Pancreas (tissue), 10 donors: Measurements from ENCODE around the gene RPS21. TPM values are rescaled to one million over a fixed set of nuclear protein-coding genes. Genes with fewer than 3 reads are reported as not detected.

Source experiments
- ATAC-seq, 4 donors: fragments of 200-7000 bp; cut with Tn5 transposase; one replicate each; pipeline versions ENCODE4 v1.8.0 to v1.9.1; 2020; ENCODE audit warnings: mild to moderate bottlenecking in 4 of 4, moderate library complexity in 4 of 4
- DNase-seq, 6 donors: peaks; one replicate each; pipeline ENCODE4 v3.0.0-alpha.2; 2020
- FAIRE-seq: peaks from 2 replicates; lab custom pipeline; 2012; peaks lifted over from hg19 to GRCh38; lab: Jason Lieb, UNC
- H3K27ac ChIP-seq, 4 donors: fragments of 200-600 bp; sonication (generic); 1 replicate in 3 of 4; 2 replicates in 1 of 4; pipeline versions ENCODE4 v1.5.0 to v1.8.0; 2020
- H3K27me3 ChIP-seq, 4 donors: fragments of 200-600 bp; one replicate each; pipeline ENCODE4 v1.8.0; 2021
- H3K36me3 ChIP-seq, 3 donors: fragments of 200-600 bp; sonication (generic) in 1 of 3; one replicate each; pipeline versions ENCODE4 v1.5.0 to v1.8.0; 2020 to 2021
- H3K4me1 ChIP-seq, 3 donors: fragments of 200-600 bp; one replicate each; pipeline ENCODE4 v1.8.0; 2021
- H3K4me3 ChIP-seq, 4 donors: fragments of 200-600 bp; sonication (generic) in 2 of 4; one replicate each; pipeline versions ENCODE4 v1.5.0 to v1.8.0; 2020 to 2021
- H3K9me3 ChIP-seq, 4 donors: fragments of 200-600 bp; one replicate each; pipeline ENCODE4 v1.8.0; 2021
- WGBS, 2 donors: extraction: QIAGEN DNeasy Blood & Tissue Kit; methylation state at CpG; one replicate each; pipeline ENCODE4 v1.1.7; 2013; 5-methylcytosine and 5-hydroxymethylcytosine counted together
- intact Hi-C, 3 donors: fragments of 100-400 bp; cut with DNase I; formaldehyde crosslinking; loops; one replicate each; pipeline versions ENCODE4 v1.11.1 to v1.14.2; 2022
- polyA plus RNA-seq, 2 donors: library from polyadenylated mRNA; stranded (reverse); fragments of 200-250 nt; gene quantifications; one replicate each; pipeline ENCODE4 v1.2.3, GENCODE V29; 2013
- total RNA-seq, 6 donors: library from RNA; stranded (reverse); fragmentation: NEBNext Ultra II Directional in 4 of 6; extraction: Animal tissue kit (Norgen Biotek cat#: 25700) in 4 of 6; gene quantifications; one replicate each; pipeline versions ENCODE4 v1.2.1 to v1.2.4, GENCODE V29; 2021 to 2023
- TF ChIP-seq, protein P1 (sequence below), 4 donors: fragments of 200-600 bp; sonication (generic) in 3 of 4; IDR thresholded peaks; one replicate each; pipeline versions ENCODE4 v1.5.0 to v1.8.0; 2021; ENCODE audit warnings: antibody characterized with exemption in 4 of 4
- donor health status: healthy with polysubstance abuse.
- donor health status: DM: no; HTN: no; CAD: no; lungs with moderate emphysema.
- donor health status: DM: no; HTN: no; CAD: no.
- donor health status: control.
- donor health status: control.
- donor health status: Bipolar disorder and iron deficiency.
- donor health status: DM: yes; HTN: yes; CAD: no.
- donor health status: DM: no; HTN: no; CAD: no.
- donor health status: DM: no; HTN: no; CAD: no.
- donor health status: DM: yes; HTN: yes; CAD: no.

The RPS21 gene
- total RNA-seq (1,000 to 10,000 TPM in 2 of 6 donors, 100 to 1,000 TPM in 4; 662 to 1,102 (median 850) TPM), polyA plus RNA-seq (1,000 to 10,000 TPM; 2,124 to 2,141 TPM)

DNA sequence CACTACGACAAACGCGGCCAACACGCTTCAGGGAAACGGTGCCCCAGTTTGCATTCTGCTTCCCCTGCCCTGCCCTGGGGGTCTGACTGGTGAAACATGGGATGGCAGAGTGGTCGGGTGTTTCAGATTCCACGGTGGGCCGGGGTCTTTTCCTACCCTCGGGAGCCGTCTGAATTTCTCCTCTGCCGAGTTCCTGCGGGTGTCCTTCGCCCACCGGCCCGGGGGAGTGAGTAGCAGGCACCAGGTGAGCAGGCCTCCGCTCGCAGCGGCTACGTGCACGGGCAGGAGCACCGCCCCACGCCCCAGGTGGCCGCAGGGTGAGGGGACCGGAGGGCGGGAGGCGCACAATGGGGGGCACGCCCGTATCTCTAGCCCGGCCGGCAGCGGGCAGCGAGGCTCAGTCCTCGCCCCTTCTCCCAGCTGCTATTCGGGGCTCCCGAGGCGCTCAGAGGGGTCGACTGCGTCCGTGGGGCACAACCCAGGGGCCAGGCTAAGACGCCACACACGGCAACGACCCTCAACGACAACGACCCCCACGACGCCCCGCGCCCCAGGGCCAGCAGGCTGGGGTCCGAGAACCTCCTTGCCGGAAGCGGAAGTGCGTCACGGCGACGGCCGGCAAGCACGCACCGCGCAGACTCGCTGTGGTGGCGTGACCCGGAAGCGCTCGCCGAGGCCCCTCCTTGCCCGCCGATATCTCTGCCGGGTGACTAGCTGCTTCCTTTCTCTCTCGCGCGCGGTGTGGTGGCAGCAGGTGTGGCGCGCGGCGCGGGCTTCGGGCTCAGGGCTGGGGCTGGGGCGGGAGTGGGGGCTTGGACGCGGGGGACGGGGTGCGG is at the start of gene RPS21:
Gene RPS21, plus strand, starts transcription at position 721 of the 836 bp plus-strand sequence. CDS start 236 bp downstream, outside the sequence.
- FAIRE-seq, result no peak
- DNase-seq, result peak; percentile 92 to 98 (median 94)
- 0% methylated on average over 56 to 83 of the region's 83 CpGs for WGBS, 2 donors
- Histone ChIP-seq H3K36me3 (peaks cover 0 to 13% (median 0%) of the 10 kb centered on the region in 3 donors), H3K9me3 (no peaks in the 10 kb centered on the region), H3K4me1 (peaks cover 4 to 17% (median 15%) of the 10 kb centered on the region in 3 donors), H3K27ac (peak within 1 kb of the TSS; percentile 75 to 97 (median 84)), H3K4me3 (peak within 1 kb of the TSS; percentile 63 to 99 (median 87)), H3K27me3 (no peaks in the 10 kb centered on the region)
- TF ChIP-seq, protein P1, sequence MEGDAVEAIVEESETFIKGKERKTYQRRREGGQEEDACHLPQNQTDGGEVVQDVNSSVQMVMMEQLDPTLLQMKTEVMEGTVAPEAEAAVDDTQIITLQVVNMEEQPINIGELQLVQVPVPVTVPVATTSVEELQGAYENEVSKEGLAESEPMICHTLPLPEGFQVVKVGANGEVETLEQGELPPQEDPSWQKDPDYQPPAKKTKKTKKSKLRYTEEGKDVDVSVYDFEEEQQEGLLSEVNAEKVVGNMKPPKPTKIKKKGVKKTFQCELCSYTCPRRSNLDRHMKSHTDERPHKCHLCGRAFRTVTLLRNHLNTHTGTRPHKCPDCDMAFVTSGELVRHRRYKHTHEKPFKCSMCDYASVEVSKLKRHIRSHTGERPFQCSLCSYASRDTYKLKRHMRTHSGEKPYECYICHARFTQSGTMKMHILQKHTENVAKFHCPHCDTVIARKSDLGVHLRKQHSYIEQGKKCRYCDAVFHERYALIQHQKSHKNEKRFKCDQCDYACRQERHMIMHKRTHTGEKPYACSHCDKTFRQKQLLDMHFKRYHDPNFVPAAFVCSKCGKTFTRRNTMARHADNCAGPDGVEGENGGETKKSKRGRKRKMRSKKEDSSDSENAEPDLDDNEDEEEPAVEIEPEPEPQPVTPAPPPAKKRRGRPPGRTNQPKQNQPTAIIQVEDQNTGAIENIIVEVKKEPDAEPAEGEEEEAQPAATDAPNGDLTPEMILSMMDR (IDR thresholded peaks at IDR 0.05), result no peak
- ATAC-seq, result peak; percentile 92 to 96 (median 94)
- intact Hi-C loops, result loop anchor here in 1 of 3 donors (10.0 kb wide), 1 partner anchor 212 kb away; no protein-coding TSS in a partner anchor

DNA sequence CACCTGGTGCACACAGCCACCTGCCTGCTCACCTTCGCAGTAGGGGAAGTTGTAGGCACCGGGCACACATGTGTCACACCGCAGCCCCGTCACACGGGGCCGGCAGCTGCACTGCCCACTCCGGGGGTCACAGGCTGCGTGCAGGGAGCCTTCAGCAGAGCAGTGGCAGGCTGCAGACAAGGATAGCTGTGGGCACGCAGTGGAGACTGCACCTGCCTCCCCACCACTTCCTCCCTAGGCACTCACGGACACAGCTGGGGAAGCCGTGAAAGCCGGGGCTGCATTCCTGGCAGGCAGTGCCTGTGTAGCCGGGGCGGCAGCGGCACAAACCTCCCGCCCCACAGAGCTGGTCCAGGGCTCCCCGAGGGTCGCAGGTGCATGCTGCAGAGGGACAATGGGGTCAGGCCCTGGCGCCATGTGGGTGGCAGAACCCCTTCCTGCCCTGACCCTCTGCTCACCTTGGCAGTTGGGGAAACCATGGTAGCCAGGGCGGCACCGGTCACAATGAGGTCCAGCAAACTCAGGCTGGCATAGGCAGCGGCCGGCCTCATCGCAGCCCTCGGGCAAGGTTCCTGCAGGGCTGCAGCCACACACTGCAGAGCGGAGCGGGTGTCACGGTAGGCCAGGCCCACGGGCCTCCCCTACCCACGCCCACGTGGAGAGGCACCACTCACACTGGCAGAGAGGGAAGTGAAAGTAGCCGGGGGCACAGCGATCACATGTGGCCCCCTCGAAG is 49.2 kb upstream of the RPS21 start:
- TF ChIP-seq, protein P1 (IDR thresholded peaks at IDR 0.05), result no peak
- Histone ChIP-seq H3K27ac (no peak overlapping the region), H3K4me1 (no peaks in the 10 kb centered on the region), H3K36me3 (peaks cover 0 to 31% (median 7%) of the 10 kb centered on the region in 3 donors), H3K9me3 (no peaks in the 10 kb centered on the region), H3K4me3 (no peak overlapping the region), H3K27me3 (no peaks in the 10 kb centered on the region)
- FAIRE-seq, result no peak
- intact Hi-C loops, result no loop called here
- WGBS, 2 donors, result 90 to 93% methylated on average over 34 of the region's 34 CpGs
- peak in 2 of 6 donors; percentile 24 to 62 for DNase-seq
- no peak for ATAC-seq

DNA sequence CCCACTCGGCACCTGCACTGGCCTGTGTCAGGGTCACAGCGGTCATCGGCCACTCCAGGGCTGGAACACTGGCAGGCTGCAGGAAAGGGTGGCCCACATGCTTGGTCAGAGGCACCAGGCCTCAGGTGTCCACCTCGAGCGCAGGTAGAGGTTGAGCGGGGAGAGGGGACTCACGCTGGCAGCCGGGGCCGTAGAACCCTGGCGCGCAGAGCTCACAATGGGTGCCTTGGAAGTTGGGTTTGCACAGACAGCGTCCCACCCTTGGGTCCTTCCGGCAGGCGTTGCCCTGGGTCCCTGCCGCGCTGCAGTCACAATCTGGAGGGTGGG is 48.6 kb upstream of the RPS21 start:
- TF ChIP-seq, protein P1 (IDR thresholded peaks at IDR 0.05), result no peak
- no peak overlapping the region for H3K27ac ChIP-seq
- H3K9me3 ChIP-seq, result no peaks in the 10 kb centered on the region
- ATAC-seq, result peak in 1 of 4 donors; percentile 10
- H3K27me3 ChIP-seq, result no peaks in the 10 kb centered on the region
- peak in 1 of 6 donors; percentile 62 for DNase-seq
- H3K4me3 ChIP-seq, result no peak overlapping the region
- 94 to 95% methylated on average over 16 of the region's 16 CpGs for WGBS, 2 donors
- peaks cover 0 to 26% (median 7%) of the 10 kb centered on the region in 3 donors for H3K36me3 ChIP-seq
- no peaks in the 10 kb centered on the region for H3K4me1 ChIP-seq
- no peak for FAIRE-seq
- intact Hi-C loops, result no loop called here

DNA sequence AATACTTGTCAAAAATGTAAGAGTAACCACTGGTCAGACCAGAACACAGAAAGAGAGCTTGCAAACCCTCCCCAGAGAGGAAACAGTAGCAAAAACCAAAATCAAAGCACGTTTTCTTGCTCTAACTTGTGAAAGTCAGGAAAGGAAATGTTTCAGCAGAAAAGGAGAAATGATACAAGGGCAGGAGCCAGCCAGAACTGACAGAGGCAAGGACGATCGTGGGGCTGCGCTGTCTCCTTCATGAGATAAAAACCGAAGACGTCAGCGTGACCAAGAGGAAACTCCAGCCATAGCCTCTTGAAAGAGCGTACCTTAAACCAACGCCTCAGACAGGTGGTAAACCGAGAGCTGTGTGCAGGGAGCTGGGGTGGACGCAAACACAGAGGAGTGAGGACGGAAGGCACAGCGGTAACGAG is 47.2 kb upstream of the RPS21 start:
- H3K27me3 ChIP-seq, result no peaks in the 10 kb centered on the region
- ATAC-seq (no peak), DNase-seq (peak in 1 of 6 donors; percentile 8), FAIRE-seq (no peak)
- H3K27ac ChIP-seq, result no peak overlapping the region
- no peak overlapping the region for H3K4me3 ChIP-seq
- no peaks in the 10 kb centered on the region for H3K9me3 ChIP-seq
- WGBS, 2 donors, result 77 to 85% methylated on average over 14 of the region's 14 CpGs
- TF ChIP-seq, protein P1 (IDR thresholded peaks at IDR 0.05), result no peak
- H3K4me1 ChIP-seq, result no peaks in the 10 kb centered on the region
- peaks cover 0 to 17% (median 7%) of the 10 kb centered on the region in 3 donors for H3K36me3 ChIP-seq
- intact Hi-C loops, result no loop called here
